HS-27A (cell line): ENCODE data around the gene MICALL1.
A peak's percentile ranks its signal among the peaks of the same experiment; 100 is the strongest.

ENCODE experiments used
- DNase-seq: peaks from one replicate; pipeline ENCODE4 v3.0.0-alpha.2; 2012; ENCODE audit warnings: low read depth, missing footprints

MICALL1 gene

GRCh38 chr22:37905534-37906363 is at the start of gene MICALL1:
Gene MICALL1 (plus strand): TSS chr22:37906297. CDS start chr22:37906423, 126 bp downstream.
- peak; percentile 53 for DNase-seq

DNA sequence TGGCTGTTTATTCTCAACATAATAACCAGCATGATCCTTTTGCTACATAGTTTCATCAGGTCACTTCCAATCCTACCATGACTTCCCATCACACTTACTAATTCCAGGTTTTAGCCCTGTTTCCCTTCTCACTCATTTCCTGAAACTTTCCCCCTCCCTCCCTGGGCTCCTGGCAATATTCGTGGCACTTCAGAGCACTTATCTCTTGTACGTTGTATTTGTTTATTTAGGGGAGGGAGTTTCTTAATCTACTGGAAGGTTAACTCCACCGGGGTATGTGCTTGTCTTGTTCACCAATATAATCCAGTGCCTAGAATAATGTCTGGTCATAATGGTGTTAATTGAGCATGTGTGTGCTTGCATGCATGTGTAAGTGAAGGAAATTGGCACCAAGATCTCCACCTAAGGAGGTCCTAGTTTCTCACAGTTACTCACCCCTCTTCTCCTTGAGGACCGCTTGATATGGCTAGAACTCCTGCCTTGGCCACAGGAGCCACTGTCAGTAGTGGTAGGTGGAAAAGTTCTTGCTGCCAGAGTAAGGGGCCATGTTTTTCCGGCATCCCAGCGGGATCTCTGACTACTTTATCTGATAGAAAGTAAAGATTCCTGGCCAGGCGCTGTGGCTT is 45.2 kb upstream of the MICALL1 start:
- no peak for DNase-seq

GRCh38 chr22:37862570-37863325 is 43.3 kb upstream of the MICALL1 start:
- DNase-seq = no peak

DNA sequence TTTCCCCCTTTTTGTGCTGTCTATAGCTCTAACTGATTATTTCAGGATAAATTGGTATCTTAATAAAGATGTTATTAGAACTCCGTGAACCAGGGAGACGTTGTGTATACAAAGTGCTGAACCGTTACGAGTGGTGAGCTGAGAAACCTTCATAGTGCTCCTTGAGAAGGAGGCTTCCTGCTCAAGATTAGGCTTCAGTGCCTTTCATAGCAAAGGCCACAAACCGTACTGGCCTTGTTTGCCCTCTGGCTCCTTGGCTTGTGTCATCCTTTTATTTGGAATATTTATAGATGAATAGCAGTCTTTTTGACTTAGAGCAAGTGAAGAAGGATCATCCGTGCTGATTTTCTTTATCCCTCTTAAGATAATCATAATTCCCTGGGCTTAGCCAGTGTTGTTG is 40.6 kb upstream of the MICALL1 start:
- no peak for DNase-seq

- no peak for DNase-seq
Measured at GRCh38 chr22:37870273-37870672, 35.8 kb upstream of the MICALL1 start.

DNA sequence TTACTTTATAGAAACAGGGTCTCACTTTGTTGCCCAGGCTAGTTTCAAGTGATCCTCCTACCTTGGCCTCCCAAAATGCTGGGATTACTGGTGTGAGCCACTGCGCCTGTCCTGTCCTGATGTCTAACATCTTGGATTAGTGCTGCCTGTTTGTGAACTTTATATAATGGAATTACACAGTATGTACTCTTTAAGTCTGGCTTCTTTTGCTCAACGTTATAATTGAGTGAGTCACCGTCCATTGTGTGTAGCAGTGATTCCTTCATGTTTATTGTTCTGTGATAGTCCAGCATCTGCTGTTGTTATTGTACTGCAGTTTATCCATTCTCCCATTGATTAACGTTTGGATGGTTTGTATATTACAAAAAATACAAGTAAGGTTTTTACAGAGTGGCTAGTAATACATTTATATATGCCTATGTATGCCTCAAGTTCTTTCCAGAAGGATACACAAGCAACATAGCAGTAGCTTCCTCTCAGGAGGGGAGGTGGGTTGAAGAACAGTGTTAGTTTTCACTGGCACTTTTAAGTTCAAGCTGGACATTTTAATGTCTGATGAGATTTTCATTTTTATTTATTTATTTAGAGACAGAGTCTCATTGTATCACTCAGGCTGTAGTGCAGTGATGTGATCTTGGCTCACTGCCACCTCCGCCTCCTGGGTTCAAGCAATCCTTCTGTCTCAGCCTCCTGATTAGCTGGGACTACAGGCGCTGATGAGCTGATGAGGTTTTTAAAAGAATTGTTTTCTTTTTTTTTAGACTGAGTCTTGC is 25.2 kb upstream of the MICALL1 start:
- no peak for DNase-seq

GRCh38 chr22:37884420-37884819 is 21.7 kb upstream of the MICALL1 start:
- DNase-seq = no peak

GRCh38 chr22:37887584-37888378 is 18.3 kb upstream of the MICALL1 start:
- no peak for DNase-seq

DNA sequence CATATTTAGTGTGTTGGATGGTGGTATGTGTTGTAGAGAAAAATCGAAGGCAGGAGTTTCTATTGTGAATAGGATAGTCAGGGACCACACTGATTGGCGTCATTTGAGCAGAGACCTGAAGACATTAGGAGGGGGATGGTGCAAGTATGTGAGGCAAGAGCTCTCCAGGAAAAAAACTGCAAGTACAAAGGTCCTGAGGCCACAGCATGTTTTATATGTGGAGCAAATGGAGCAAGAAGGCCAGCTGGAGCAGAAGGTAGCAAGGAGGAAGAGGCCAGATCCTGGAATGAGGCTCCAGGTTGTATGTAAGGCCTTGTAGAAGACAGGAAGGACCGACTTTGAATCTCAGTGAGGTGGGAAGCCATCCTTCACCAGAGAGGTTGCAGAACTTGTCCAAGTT is 14.2 kb upstream of the MICALL1 start:
- no peak for DNase-seq

DNA sequence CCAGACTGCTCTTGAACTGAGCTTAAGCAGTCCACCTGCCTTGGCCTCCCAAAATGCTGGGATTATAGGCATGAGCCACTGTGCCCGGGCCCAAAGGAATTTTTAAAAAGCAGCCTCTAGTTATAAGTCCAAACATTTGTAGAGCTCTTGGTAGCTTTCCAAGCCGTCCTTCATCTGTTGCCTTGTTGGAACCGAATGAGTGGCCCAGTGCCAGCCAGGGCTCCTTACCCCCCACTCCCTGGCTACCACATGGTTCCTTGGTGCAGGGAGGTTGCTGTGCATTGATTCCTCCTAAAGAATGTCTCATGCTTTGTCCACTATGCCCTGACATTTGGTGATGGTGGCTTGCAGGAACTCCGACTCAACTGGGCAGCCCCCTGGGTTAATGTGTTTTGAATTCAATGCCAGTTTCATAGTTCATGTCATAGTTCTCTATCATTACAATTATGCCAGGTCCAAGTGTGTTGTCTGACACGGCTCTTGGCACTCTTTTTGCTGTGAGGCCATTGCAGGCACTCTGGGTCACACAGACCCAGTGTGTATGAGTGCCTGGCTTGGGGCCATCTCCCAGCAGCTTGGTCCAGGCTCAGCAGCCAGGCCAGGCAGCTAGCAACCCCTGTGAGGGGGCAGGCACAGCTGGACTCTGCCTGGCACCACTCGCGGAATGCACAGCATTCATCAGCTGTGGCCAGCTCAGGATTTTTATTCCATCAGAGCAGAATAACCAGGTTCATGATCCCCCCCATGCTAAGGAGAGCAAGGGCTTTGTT is 13.3 kb upstream of the MICALL1 start:
- no peak for DNase-seq

DNA sequence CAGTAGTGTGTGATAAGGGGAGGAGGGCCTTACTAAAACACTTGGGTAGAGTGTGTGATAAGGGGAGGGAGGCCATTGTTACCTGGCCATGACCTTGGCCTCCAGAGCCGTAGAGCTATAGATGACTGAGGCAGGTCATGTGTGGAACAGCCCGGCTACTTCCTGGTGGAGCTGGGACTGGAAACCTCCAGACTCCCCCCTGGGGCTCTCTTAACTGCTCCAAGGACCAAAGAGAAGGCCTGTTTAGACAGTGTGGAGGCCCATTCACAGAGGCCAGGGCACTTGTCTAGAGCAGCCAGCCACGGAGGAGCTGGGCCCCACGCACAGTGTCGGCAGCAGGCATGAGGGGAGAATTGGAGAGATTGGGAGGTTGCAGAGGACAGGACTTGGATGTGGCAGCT is 12.5 kb upstream of the MICALL1 start:
- DNase-seq = no peak

DNA sequence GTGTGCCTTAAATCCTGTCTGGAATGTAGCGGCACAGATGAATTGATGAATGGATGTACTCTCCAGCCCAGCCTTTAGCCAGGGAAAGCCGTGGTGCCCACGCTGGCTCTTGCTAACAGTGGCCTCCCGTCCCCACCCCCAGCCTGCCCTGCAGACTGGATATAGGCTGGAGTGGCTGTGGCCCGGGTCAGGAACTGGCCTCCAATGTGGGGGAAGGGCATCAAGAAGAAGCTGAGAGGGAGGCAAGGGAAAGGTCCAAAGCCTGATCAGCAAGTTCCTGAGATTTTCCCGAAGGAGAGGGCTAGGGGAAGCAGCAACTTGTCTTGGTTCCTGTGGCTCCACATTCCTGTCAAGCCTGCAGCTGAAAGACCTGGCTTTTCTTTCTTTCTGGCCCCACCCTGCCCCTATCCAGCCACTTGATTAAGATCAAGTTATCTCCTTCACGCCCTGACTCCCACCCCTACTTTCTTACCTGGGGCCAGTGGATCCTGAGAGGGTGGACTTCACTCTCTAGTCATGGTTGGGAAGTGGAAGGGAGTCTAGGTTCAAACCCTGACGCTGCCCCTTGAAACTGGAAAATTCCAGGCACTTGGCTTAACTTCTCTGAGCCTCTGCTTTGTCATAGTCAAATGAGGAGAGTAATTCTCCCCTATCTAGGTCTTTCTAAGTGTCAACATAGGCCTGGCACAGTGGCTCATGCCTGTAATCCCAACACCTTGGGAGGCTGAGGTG is 11.0 kb upstream of the MICALL1 start:
- no peak for DNase-seq

GRCh38 chr22:37896181-37896592 is 9.9 kb upstream of the MICALL1 start:
- DNase-seq = no peak

GRCh38 chr22:37896939-37897338 is 9.2 kb upstream of the MICALL1 start:
- no peak for DNase-seq

DNA sequence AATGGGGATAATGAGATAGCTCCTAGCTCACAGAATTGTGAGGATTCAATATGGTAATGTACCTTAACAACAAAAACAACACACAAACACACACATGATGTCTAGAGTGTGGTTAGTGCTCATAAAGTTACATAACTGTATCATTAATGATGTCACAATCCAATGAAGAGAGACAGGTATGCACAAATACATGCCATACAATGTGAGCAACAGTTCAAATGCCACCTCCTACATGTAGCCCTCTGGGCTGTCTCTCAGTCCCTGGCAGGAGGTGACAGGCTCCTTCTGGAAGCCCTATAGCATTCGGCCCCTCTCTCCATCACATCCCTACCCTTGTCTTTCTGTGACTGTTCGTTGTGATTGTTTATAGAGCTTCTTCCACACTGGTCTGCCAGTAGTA is 8.3 kb upstream of the MICALL1 start:
- no peak for DNase-seq

DNA sequence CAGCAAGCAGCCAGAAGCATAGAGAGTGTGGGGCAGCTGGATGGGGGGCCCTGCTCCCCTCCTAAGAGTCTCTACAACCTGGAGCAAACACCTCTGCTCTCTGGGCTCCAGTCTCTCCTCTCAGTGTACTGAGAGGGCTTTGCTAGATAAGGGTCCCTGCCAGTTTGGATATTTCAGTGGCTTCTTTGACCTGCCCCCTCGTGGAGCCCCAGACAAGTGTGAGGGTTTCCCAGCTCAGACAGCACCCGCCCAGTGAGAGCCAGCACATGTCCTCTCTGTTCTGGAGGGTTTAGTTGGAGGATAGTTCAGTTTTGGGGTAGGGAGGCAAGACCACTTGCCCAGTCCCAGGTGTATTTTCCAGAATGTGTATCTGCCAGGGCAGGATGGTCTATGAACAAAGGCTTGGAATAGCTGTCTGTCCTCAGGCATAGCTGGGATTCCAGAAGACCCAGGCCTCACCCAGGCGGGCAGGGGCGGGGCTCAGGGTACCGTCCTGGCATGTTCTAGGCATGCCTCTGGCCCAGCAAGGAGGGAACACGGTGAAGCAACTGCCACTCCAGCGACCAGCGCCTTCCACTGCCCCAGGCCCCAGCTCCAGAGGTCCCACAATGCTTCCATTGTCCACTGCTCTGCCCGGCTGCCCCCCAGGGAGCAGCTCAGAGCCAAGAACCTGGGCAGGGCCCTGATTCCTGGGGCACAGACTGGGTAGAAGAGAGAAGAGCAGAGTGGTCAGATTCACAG is 7.5 kb upstream of the MICALL1 start:
- DNase-seq = no peak

DNA sequence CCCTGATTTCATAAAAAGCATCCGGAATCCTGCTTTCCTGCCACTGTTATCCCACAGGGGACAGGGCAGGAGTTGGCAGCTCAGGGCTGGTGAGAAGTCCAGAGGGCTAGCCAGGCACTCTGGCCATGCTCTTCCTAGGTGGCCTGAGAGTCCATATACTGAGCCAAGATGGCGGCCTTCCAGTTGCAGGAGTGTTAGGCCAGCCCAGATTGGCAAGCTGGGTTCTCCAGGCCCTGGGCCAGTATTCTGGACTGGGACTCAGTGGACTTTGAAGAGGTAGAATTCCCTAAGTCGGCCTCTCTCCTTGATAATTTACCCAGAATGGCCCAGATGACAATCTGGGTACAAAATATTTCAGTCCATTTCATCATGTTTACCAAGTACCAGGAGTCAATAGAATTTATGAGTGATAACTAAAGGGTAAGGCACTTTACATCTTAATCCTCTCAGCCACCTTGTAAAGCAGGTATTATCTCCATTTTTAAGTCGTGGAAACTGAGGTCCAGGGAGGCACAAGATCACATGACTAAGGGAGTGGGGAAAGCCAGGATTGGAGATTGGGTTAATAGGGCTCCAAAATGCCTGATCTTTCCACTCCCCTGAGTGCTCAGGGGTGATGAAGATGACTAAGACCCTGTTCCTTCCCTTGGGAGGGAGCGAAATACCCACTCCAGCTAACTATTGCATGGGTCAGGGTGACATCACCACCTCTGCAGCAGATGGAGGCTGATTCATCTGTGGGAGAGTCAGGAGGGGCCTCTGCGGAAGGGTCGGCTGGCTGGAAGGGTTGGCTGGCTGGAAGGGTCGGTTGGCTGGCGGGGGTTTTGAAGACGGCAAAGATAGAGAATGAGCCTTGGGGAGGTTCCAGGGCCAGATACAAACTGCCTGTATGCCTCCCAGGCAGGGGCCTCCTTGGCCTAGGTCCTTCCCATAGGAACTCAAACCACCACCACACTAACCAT is 1.2 kb upstream of the MICALL1 start:
- DNase-seq = peak; percentile 91
